Activated naive CD4-positive, alpha-beta T cell treated with Interleukin-2 at 50 U/mL for 16 hours (primary cell): ENCODE measurements around the gene LAMP2.
A peak's percentile ranks its signal among the peaks of the same experiment; 100 is the strongest.

Experiments
- DNase-seq: peaks from one replicate; pipeline ENCODE4 v3.0.0-alpha.2; 2020

LAMP2 gene

DNA sequence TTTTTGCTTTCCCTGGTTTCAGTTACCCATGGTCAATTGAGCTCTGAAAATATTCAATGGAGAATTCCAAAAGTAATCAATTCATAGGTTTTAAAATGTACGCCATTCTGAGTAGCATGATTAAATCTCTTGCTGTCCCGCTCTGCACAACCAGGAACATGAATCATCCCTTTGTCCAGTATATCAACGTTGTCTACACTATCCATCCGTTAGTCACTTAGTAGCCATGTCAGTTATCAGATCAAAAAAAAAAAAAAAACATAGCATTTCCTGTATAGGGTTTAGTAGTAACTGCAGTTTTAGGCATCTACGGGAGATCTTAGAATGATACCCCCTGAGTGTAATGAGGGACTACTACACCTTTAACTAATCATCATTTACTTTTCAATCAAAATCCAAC, 15.1 kb downstream of the LAMP2 start:
- DNase-seq, result no peak

GRCh38 chrX:120452131-120452530, 17.0 kb downstream of the LAMP2 start:
- no peak for DNase-seq

GRCh38 chrX:120450163-120450562, 18.9 kb downstream of the LAMP2 start:
- no peak for DNase-seq

DNA sequence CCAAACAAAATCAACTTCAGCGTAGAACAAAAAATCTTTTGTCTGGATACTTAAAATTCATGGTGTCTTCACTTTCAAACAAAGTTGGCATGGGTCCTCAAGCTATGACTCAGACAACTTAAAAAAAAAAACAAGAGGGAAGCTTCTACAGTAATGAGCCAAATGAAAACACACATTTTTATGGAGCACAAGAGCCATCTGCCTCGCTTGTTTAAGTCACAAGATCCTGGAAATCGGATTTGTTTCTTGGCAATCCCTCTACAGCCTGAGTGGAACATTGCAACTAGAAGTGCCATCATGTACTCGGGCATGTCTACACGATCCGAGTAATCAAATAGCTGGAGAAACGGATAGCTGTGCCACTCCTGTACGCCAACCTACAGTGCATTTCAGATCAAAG, 22.6 kb downstream of the LAMP2 start:
- DNase-seq, result no peak

GRCh38 chrX:120439921-120440320, 29.2 kb downstream of the LAMP2 start:
- DNase-seq, result no peak

- DNase-seq, result no peak
These were observed 39.1 kb downstream of the LAMP2 start for GRCh38 chrX:120429776-120430540.

GRCh38 chrX:120428309-120428708, 40.8 kb downstream of the LAMP2 start:
- no peak for DNase-seq

- no peak for DNase-seq
These were observed 42.5 kb downstream of the LAMP2 start for GRCh38 chrX:120426599-120426998.

DNA sequence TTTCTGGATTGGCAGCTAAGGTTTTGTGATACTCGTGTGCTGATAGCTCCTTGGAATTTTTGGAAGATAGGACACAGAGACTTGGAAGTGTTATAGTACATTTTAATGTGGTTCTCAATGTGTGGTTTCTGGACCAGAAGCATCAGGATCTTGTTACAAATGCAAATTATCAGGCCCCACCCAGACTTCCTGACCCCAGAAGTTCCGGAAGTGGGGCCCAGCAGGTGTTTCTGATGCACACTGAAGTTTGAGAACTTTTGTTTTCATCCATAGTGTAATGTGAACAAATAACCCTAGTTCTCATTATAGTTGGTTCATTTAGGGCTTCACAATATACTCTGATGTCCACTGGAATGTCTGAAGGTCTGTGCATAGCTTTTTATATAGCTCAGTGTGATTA, 49.6 kb downstream of the LAMP2 start:
- DNase-seq, result peak; percentile 2

DNA sequence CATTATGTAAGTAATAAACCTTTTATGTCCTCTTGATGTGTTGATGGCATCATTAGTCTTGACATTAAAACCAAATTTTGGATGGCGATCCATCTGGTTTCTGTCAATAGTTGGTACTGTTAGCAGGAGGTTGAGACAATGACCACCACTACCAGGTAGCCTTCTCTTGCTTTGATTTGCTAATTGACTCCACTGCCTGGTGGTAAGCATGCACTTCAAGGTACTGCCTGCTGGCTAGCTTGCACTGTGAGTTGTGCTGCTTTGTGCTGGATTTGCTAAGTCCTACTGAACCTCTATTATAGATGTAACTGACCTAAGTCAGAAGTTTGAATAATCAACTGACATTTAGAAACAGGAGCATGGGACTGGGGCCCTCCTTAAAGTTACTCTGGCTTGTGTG, 60.9 kb downstream of the LAMP2 start:
- DNase-seq, result no peak

- no peak for DNase-seq
These were observed 62.5 kb downstream of the LAMP2 start for GRCh38 chrX:120406638-120407037.

DNA sequence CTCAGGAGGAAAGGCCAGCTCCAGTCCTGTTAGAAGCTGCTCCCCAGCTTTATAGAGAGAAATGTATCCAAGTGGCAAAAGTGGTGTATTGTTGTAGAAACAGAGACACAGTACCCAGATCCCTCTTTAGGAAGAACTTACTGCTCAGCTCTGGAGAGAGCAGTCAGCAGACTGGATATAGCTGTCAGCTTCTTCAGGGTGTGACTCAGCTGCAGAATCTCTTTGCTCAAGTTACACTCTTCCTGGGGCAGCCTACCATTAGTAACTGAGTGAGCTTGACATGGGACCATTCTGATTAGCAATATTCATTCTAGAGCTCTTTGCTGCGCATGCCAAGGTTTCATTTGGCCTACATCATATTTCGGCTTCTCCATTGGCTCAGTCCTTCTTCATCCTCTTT, 66.7 kb downstream of the LAMP2 start:
- DNase-seq, result no peak

DNA sequence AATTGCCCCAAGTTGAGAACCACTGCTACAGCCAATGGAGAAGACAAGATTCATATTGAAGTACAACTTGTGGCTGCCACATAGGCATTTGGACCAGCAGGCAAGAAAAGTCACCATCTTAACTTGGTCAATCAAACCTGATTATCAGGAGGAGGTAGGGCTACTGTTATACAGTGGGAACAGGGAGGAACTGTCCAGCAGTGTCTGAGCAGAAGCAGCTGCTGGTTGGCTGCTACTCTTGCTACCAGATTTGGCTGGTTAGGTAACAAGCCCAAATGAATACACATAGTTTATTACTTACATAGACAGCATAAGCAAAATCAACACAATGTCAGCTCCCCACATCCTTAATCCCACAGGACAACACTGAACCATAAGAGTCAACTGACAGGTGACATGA, 67.8 kb downstream of the LAMP2 start:
- no peak for DNase-seq

DNA sequence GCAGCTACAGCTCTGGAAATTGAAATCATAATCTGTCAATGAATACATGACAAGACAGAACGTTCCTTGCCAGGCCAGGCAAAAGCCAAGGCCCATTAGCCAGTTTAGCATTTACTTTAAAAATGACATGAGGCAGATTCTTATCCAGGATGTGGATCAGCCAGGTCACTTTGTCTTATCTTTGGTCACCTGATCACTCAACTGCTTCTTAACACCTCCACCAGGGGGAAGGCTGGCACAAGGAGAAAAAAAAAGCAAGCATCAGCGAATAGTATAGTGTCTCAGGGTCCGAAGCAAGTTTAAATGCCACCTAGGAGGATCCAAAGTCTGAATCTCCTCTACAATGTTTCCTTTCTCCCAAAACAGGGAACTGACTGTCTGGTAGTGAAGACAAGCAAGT, 88.4 kb downstream of the LAMP2 start:
- peak; percentile 1 for DNase-seq

- no peak for DNase-seq
These were observed 89.0 kb downstream of the LAMP2 start for GRCh38 chrX:120379937-120380681.

DNA sequence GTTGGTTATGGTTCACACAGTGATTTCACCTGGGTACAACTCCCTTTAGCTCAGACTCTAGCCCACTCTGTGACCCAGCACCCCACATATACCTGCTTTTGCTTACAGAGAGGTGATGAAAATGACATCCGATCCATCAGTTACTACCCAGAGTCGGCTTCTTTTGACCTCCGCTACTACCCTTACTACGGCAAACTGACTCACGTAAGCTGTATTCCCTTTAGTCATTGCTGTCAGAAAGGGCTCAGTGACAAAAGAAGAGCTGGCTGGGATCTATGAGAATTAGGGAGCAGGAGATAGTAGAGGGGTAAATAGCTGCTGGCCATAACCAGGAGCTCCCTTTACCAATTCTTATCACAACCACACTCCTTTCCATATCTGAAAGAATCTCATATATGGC, 90.5 kb downstream of the LAMP2 start:
- DNase-seq, result no peak
